ENCODE data around the gene GLE1.
"Not testable (repeated sequence)": the region's sequence is repeated elsewhere in the genome, so short reads cannot be mapped to it uniquely, and the experiment has no call there.

Gene GLE1

GRCh38 chr9:128495804-128496417 lies 8.6 kb upstream of the GLE1 start:
- DNase-seq, result no peak

- no peak for DNase-seq
Measured at GRCh38 chr9:128497824-128498610, 6.5 kb upstream of the GLE1 start.

GRCh38 chr9:128498911-128499310 lies 5.6 kb upstream of the GLE1 start:
- no peak for DNase-seq

- DNase-seq, result no peak
Measured at GRCh38 chr9:128499920-128500319, 4.6 kb upstream of the GLE1 start.

- DNase-seq, result not testable (repeated sequence)
Measured at GRCh38 chr9:128503415-128503825, 1.1 kb upstream of the GLE1 start.

- DNase-seq, result peak; percentile 14 to 29 (median 19)
Measured at GRCh38 chr9:128503870-128504269, 649 bp upstream of the GLE1 start.

- DNase-seq, result peak in 2 of 4 experiments; percentile 4 to 6
Measured at GRCh38 chr9:128505414-128505765, 871 bp downstream of the GLE1 start.

GRCh38 chr9:128505906-128506305 lies 1.4 kb downstream of the GLE1 start:
- not testable (repeated sequence) for DNase-seq

- no peak for DNase-seq
Measured at GRCh38 chr9:128512820-128513219, 8.3 kb downstream of the GLE1 start.

GRCh38 chr9:128521956-128522355 lies 17.4 kb downstream of the GLE1 start:
- DNase-seq, result no peak

- DNase-seq, result no peak
Measured at GRCh38 chr9:128523199-128523925, 18.8 kb downstream of the GLE1 start.

- DNase-seq, result no peak
Measured at GRCh38 chr9:128526720-128527119, 22.2 kb downstream of the GLE1 start.

GRCh38 chr9:128528445-128529160 lies 24.1 kb downstream of the GLE1 start:
- no peak for DNase-seq

GRCh38 chr9:128529191-128529590 lies 24.7 kb downstream of the GLE1 start:
- DNase-seq, result no peak

GRCh38 chr9:128532581-128532980 lies 28.1 kb downstream of the GLE1 start:
- DNase-seq, result no peak

- DNase-seq, result peak; percentile 71 to 87 (median 86)
Measured at GRCh38 chr9:128540634-128541360, 36.3 kb downstream of the GLE1 start.

GRCh38 chr9:128546504-128546903 lies 42.0 kb downstream of the GLE1 start:
- DNase-seq, result no peak

GRCh38 chr9:128548876-128549275 lies 44.4 kb downstream of the GLE1 start:
- no peak for DNase-seq

GRCh38 chr9:128550226-128550625 lies 45.7 kb downstream of the GLE1 start:
- DNase-seq, result peak in 3 of 4 experiments; percentile 18 to 38 (median 22)

GRCh38 chr9:128550770-128551656 lies 46.5 kb downstream of the GLE1 start:
- DNase-seq, result peak in 3 of 4 experiments; percentile 18 to 40 (median 35)

- no peak for DNase-seq
Measured at GRCh38 chr9:128551657-128552152, 47.2 kb downstream of the GLE1 start.

All from suppressor macrophage (primary cell).